Breast epithelium (tissue), 3 donors: ENCODE results near the gene LRRN2.

Source experiments
- CTCF ChIP-seq, 3 donors: fragments of 450-650 bp; IDR thresholded peaks; one replicate each; pipeline ENCODE4 v1.5.1; 2016 to 2017; ENCODE audit warnings: antibody characterized with exemption in 3 of 3, mild to moderate bottlenecking in 3 of 3, moderate library complexity in 3 of 3
- POLR2A ChIP-seq: fragments of 450-650 bp; IDR thresholded peaks from one replicate; pipeline ENCODE4 v1.6.1; 2016; ENCODE audit warnings: antibody characterized with exemption, mild to moderate bottlenecking, moderate library complexity
- POLR2AphosphoS5 ChIP-seq, 3 donors: sonication (generic); formaldehyde crosslinking; IDR thresholded peaks; one replicate each; pipeline ENCODE4 v1.6.1; 2017; ENCODE audit warnings: antibody characterized with exemption in 3 of 3

DNA sequence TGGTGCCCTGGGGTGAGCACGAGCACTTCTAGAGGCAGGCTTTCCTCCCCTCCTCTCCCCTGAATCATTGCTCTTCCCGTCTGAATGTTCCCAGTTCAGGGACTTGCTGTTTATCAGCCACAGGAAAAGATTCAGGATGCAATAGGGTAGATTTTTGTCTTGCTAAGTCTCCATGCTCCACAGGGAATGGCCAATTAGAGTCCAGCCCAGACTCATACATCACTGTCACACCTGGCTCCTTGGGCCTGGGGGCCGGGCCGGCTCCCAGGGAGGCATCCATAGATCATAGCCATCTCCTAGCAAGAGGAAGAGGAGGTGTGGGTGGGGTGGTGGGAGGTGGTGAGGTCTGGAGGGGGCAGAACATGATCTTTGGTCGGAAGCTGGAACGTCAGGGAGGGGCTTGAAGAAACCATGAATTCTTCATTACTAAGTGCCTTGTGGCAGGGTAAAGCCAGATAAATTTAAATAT is 83.4 kb downstream of the LRRN2 start:
- TF ChIP-seq CTCF (IDR thresholded peaks at IDR 0.05) (no peak), POLR2AphosphoS5 (IDR thresholded peaks at IDR 0.05) (no peak), POLR2A (no peak)
